HFF-Myc (cell line): ENCODE results near the gene TFAP2D.
A peak's percentile ranks its signal among the peaks of the same experiment; 100 is the strongest.

Source experiments
- DNase-seq: peaks from one replicate; pipeline ENCODE4 v3.0.0-alpha.2; 2011; ENCODE audit warnings: low read depth; ENCODE audit errors: extremely low read depth
- H3K4me3 ChIP-seq: replicated peaks from 2 replicates; pipeline ENCODE4 v1.5.1; 2011; ENCODE audit warnings: low read depth, mild to moderate bottlenecking, control low read depth, low read length
- TF ChIP-seq, protein P1 (sequence below): IDR thresholded peaks from 2 replicates; pipeline ENCODE4 v1.5.1; 2012; ENCODE audit warnings: mild to moderate bottlenecking, low read depth, low read length, control low read depth; ENCODE audit errors: missing control alignments

TFAP2D gene

DNA sequence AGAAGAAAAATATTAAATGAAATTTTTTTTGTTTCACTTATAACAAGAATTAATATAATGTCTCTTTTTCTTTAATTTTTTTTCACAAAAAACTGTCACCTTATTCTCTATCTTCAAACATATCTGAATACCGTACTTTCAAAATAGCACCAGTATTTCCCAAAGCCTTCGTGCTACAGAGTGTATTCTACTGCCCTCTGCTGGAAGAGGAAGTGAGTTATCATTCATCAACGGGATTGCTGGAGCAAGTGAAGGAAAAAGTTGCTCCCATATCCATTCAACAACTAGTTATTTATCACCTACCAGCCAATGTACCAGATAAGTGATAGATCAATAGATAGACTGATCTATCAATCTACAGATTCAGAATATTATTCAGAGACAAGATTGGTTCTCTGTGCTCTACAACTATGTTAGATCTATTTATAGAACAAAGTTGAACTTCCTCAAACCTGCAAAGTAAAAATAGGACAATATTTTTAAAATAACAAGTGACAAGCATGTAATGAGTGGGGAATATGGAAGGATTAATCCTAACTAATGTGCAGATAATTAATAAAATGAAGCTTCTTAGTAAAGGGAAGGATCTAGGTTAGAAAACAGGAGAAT lies 78.7 kb downstream of the TFAP2D start:
- no peak overlapping the region for H3K4me3 ChIP-seq
- TF ChIP-seq, protein P1, sequence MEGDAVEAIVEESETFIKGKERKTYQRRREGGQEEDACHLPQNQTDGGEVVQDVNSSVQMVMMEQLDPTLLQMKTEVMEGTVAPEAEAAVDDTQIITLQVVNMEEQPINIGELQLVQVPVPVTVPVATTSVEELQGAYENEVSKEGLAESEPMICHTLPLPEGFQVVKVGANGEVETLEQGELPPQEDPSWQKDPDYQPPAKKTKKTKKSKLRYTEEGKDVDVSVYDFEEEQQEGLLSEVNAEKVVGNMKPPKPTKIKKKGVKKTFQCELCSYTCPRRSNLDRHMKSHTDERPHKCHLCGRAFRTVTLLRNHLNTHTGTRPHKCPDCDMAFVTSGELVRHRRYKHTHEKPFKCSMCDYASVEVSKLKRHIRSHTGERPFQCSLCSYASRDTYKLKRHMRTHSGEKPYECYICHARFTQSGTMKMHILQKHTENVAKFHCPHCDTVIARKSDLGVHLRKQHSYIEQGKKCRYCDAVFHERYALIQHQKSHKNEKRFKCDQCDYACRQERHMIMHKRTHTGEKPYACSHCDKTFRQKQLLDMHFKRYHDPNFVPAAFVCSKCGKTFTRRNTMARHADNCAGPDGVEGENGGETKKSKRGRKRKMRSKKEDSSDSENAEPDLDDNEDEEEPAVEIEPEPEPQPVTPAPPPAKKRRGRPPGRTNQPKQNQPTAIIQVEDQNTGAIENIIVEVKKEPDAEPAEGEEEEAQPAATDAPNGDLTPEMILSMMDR, result peak; percentile 55
- no peak for DNase-seq

DNA sequence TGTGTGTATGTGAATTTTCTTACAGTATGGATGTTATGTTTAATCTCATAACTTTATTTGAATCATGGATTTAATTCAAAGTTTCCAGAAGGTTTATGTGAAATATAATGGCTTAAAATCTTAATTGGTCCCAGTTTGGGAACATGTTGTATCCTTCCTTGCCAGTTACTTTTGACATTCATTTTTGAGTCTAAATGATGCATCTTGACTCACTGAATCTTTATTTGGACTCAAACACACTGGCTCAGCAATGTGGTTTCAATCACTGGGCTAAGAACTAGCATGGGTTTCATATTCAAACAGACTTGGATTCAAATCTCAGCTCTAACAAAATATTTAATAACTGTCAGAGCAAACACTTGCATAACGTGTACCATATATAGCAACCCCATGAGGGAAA lies 79.4 kb downstream of the TFAP2D start:
- TF ChIP-seq, protein P1, result no peak
- DNase-seq, result no peak
- no peak overlapping the region for H3K4me3 ChIP-seq

DNA sequence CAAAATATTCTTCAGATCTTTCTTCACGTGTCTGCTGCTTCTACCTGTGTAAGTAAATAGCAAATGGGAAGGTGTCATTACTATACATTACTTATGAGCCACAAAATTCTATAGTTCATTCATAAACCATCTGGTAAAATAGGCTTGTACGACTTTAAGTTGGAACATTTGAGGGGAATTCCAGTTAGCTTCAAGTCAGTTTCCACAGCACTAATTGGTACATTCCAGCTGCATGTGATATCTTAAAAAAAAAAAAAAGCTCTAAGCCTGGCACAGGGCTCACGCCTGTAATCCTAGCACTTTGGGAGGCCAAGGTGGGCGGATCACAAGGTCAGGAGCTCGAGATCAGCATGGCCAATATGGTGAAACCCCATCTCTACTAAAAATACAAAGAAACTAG lies 82.2 kb downstream of the TFAP2D start:
- DNase-seq, result no peak
- H3K4me3 ChIP-seq, result no peak overlapping the region
- TF ChIP-seq, protein P1, result no peak

DNA sequence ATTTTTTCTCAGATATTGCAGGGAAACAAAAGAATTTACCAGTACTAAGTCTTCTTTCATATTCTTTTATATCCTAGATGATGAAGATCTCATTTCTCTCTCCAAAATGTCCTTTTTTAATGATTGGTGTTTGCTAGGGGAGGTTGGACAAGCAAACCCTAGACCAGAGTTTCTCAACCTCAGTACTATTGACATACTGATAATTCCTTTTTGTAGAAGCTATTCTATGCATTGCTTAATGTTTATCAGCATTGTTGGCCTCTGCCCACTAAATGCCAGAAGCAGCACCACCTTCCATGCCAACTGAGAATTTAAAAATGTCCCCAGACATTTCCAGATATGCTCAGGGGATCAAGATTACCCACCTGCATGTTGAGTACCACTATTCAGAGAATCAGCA lies 91.0 kb downstream of the TFAP2D start:
- H3K4me3 ChIP-seq, result no peak overlapping the region
- DNase-seq, result no peak
- TF ChIP-seq, protein P1, result no peak

DNA sequence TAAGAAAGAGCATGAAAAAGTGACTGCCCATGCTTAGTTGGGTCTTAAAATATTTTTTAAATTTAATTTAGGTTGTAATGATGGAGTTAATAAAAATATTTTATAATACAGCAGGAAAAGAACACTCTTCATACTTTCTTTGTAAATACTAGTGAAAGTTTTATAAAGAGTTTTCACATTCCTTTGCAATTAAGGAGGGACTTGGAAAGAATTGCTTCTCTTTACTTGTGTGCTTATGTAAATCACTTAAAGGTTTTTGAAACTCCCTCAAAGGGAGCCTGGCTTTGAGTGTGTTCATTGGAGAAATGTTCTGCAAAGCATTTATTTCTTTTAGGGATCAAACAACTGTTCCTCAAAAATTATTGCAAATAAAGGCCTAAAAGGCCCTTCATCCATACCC lies 93.7 kb downstream of the TFAP2D start:
- TF ChIP-seq, protein P1, result no peak
- no peak for DNase-seq
- no peak overlapping the region for H3K4me3 ChIP-seq

DNA sequence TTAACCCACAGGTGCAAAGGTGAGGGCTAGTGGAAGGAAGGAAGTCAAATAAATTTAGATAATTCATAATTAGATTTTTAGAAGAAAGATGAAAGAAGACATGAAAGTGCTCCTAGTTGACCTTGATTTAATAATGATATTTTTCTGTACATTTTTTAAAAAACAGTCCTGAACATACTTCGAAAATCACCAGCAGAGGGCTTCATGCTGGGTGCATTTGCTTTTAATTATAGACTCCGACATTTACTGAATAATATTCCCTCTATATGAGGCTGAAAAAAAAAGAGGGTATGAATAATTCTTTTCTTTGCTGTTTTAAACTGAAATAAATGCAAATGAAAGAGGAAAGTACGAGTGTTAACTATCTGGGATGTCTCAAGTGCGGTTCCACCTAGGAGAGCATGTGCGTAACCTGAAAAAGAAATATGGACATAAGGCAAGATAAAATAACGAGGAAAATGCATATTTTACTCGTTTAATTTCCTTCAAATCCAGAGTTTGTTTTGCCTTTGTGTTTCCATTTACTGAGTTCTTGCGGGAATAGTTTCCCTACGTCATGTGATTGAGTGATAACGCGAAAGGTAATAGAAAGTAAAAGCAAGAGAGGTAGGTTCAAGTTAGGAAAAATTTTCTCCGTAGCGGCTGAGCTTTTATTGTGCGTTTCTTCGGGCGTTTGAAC lies 102.2 kb downstream of the TFAP2D start:
- H3K4me3 ChIP-seq, result peak overlapping the region; percentile 33
- DNase-seq, result no peak
- TF ChIP-seq, protein P1, result peak; percentile 10
